SW 1271 (cell line): ENCODE data around the gene CNGA2.
"Not testable (repeated sequence)": the region's sequence is repeated elsewhere in the genome, so short reads cannot be mapped to it uniquely, and the experiment has no call there.

ENCODE experiments used
- DNase-seq, 2 experiments: peaks; one replicate each; lab custom pipeline; 2025; lab: John Stamatoyannopoulos, UW

CNGA2 gene

GRCh38 chrX:151734446-151734845, at the start of gene CNGA2:
CNGA2 (plus strand) TSS chrX:151734746; CDS start chrX:151738484, 3,738 bp downstream.
- no peak for DNase-seq

GRCh38 chrX:151687635-151688034, 46.9 kb upstream of the CNGA2 start:
- no peak for DNase-seq

- DNase-seq, result no peak
These were observed 45.9 kb upstream of the CNGA2 start for GRCh38 chrX:151688695-151689094.

- no peak for DNase-seq
These were observed 41.7 kb upstream of the CNGA2 start for GRCh38 chrX:151692825-151693224.

GRCh38 chrX:151694121-151694520, 40.4 kb upstream of the CNGA2 start:
- no peak for DNase-seq

GRCh38 chrX:151694661-151695582, 39.6 kb upstream of the CNGA2 start, which contains the start of gene PRRG3:
PRRG3 (plus strand) TSS chrX:151695458; CDS start chrX:151698815, 3,357 bp downstream.
- no peak for DNase-seq

- DNase-seq, result no peak
These were observed 38.8 kb upstream of the CNGA2 start for GRCh38 chrX:151695583-151696340.

- DNase-seq, result not testable (repeated sequence)
These were observed 37.5 kb upstream of the CNGA2 start for GRCh38 chrX:151697082-151697481.

GRCh38 chrX:151697522-151697921, 37.0 kb upstream of the CNGA2 start:
- no peak for DNase-seq

GRCh38 chrX:151698485-151698884, 36.1 kb upstream of the CNGA2 start:
- DNase-seq, result no peak

GRCh38 chrX:151699746-151700145, 34.8 kb upstream of the CNGA2 start:
- DNase-seq, result no peak

- no peak for DNase-seq
These were observed 34.0 kb upstream of the CNGA2 start for GRCh38 chrX:151700581-151700980.

- no peak for DNase-seq
These were observed 33.5 kb upstream of the CNGA2 start for GRCh38 chrX:151701071-151701470.

GRCh38 chrX:151701531-151701930, 33.0 kb upstream of the CNGA2 start:
- no peak for DNase-seq

GRCh38 chrX:151702026-151702714, 32.4 kb upstream of the CNGA2 start:
- DNase-seq, result no peak

- no peak for DNase-seq
These were observed 31.7 kb upstream of the CNGA2 start for GRCh38 chrX:151702741-151703340.

GRCh38 chrX:151703487-151703886, 31.1 kb upstream of the CNGA2 start:
- no peak for DNase-seq

- no peak for DNase-seq
These were observed 30.4 kb upstream of the CNGA2 start for GRCh38 chrX:151704041-151704663.

- no peak for DNase-seq
These were observed 25.7 kb upstream of the CNGA2 start for GRCh38 chrX:151708821-151709220.

- DNase-seq, result no peak
These were observed 24.1 kb upstream of the CNGA2 start for GRCh38 chrX:151710457-151710856.

GRCh38 chrX:151711154-151711553, 23.4 kb upstream of the CNGA2 start:
- no peak for DNase-seq
